ENCODE data around the gene SLC1A7. TPM values are rescaled to one million over a fixed set of nuclear protein-coding genes. Genes with fewer than 3 reads are reported as not detected.
"Not testable (repeated sequence)": the region's sequence is repeated elsewhere in the genome, so short reads cannot be mapped to it uniquely, and the experiment has no call there.

Gene SLC1A7
- 0.27 TPM in 1 of 2 replicates, not detected in the other for total RNA-seq (2014; rRNA removed; shearing (Covaris generic))

DNA sequence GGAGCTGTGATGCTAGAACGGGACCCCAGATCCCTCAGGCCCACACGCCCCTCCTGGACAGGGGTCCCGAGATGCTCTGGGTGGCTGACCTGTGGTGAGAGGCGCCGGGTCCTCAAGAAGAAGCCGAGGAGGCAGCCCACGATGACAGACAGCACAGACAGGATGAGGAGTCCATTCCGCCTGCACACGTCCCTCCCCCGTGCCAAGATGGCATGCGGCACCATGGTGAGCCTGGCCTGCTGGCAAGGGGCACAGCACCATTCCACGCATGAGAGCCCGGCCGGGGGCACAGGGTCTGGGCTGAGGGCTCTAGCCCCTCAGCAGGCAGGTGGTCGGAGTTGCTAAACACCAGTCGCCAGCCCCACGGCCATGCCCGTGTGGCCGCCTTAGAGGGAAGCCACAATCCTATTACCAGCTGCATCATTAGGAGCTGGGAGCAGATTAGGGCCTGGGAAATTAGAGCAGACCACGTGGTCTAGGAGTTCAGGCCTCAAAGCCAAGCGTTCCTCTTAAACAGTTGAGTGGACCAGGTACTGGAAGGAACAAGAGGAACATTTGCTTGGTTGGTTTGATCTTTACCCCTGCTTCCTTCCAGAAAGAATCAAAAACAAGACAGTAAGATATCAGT, at the start of gene SLC1A7:
SLC1A7 (minus strand) TSS at position 413 of the 628 bp plus-strand sequence; CDS start at position 224, 189 bp downstream.
- DNase-seq (ENCODE audit: low spot score), result no peak
- in situ Hi-C loops (cut with HindIII; ENCODE audit: low sequenced_read_pairs), result no loop called here

DNA sequence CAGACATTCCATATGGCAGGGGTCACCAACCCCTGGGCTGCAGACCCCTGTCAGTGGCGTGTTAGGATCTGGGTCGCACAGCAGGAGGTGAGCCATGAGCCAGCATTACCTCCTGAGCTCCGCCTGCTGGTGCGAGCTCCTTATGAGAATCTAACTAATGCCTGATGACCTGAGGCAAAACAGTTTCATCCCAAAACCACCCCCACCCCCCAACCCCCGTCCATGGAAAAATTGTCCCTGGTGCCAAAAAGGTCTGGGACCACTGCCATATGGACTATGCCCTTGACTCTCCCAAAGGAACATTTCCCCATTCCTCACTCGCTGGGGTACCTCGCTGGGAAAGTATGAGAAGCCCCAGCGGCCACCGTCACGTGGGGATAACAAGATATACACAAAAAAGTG, 47.8 kb upstream of the SLC1A7 start:
- no peak for DNase-seq (ENCODE audit: low spot score)
- in situ Hi-C loops (cut with HindIII; ENCODE audit: low sequenced_read_pairs), result no loop called here

DNA sequence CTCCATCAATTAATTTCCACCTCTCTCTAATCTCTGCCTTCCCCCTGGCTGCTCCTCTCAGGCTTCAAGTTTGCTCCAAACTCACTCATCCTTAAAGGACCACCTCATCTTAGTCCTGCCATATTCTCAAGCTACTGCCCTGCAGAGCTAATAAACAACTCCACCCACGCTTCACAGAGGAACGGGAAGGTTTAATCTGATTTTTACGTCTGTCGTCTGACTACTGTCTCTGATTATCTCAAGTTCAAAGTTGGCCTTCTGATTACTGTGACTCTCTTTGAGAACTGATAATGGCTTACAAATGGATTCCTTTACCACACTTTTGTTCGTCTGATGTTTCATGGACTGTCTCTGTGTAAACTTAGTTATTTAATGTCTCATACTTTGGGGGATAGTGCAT, 46.6 kb upstream of the SLC1A7 start:
- no peak for DNase-seq (ENCODE audit: low spot score)
- in situ Hi-C loops (cut with HindIII; ENCODE audit: low sequenced_read_pairs), result no loop called here

DNA sequence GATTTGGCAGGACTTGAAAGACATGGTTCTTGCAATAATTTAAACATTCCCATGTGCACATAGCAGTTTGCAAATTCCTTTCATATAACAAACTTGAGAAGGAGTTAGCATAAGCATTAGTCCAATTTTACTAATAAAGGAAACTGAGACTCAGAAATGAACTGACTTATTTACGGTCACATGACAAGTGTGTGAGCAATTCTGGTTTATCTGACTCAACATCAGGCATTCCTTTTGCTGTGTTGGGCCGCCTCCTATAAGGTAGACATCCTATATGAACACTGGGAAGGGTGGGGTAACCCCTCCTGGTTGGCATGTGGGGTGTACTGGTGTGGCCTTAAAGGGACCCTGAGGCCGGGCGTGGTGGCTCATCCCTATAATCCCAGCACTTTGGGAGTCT, 45.7 kb upstream of the SLC1A7 start:
- in situ Hi-C loops (cut with HindIII; ENCODE audit: low sequenced_read_pairs), result no loop called here

DNA sequence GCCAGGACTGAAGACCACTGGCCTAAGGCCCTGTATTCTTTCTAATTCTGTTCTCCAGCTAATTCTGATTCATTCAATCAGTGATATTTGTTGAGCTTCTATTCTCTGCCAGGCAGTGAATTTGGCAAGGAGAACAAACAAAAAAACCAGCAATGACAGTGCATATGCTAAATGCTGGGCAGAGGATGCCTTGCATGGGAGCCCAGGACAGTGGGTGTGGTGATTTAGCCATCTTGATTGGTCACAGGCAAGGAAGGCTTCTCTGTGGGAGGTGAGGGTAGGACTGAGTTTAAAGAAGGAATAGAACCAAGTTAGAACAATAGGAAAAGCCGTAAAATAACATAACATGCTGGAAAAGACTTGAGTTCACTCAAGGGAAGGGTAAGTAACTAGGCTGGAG, 45.0 kb upstream of the SLC1A7 start:
- in situ Hi-C loops (cut with HindIII; ENCODE audit: low sequenced_read_pairs), result no loop called here
- no peak for DNase-seq (ENCODE audit: low spot score)

More for the DNA sequence above, 45.7 kb upstream of the SLC1A7 start:
- no peak for DNase-seq (ENCODE audit: low spot score)

DNA sequence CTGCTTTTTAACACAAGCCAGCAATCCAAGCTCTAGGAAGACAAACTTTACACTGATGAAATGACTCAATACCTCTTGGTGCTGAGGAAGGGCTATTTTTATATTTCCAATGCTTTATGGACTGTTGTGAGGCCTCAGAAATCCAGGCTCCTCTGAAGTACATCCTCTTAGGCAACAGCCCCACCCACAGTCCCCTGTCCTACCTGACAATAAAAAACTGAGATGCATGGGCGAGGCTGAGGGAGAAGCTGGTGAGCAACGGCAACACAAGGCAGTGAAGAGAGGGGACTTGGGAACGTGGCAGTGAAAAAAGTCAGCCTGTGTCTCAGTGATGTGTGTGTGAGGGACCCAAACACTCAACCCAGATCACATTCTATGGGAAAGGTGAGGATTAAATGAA, 44.1 kb upstream of the SLC1A7 start:
- in situ Hi-C loops (cut with HindIII; ENCODE audit: low sequenced_read_pairs), result no loop called here
- DNase-seq (ENCODE audit: low spot score), result no peak

DNA sequence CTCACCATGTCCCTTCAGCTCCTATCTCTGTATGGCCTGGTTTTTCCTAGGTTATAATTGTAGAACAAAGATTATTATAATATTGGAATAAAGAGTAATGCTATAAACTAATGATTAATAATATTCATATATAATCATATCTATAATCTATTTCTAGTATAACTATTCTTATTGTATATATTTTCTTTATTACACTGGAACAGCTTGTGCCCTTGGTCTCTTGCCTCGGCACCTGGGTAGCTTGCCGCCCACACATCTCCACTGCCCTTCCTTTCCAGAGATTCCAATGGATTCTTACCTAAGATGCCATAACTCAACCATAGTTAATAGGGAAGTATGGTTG, 43.5 kb upstream of the SLC1A7 start:
- in situ Hi-C loops (cut with HindIII; ENCODE audit: low sequenced_read_pairs); DNase-seq (ENCODE audit: low spot score): not testable (repeated sequence)

DNA sequence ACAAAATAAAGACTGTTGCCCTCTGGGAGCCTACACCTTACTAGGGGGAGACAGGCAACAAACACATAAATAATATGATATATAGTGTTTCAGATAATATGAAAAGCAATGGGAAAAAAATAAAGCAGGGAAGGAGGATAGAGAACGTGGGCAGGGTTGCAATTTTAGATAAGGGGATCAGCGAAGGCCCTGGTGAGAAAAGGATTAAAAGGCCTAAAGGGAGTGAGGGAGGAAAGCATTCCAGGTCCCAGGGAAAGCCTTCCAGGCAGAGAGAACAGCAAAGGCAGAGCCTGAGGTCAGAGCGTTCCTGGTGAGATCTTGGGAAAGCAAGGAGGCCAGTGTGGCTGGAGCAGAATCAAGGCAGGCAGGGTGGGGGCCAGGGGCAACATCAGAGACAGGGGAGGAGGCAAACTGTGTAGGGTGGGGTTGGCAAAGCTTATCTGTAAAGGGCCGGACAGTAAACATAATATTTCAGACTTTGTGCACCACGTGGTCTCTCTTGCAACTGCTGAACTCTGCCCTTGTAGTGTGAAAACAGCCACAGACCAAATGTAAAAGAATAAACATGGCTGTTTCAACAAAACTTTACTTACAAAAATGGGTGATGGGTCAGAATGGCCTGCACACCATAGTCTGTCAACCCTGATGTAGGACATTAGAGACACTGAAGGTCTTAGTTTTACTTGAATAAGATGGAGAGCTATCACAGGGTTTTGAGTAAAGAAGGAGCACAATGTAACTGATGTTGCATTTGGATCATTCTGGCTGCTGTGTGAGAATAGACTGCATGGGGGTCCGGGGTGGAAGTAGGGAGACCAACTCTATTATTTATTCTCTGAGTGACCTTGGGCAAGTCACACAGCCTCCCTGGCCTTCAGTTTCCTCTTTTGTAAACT, 40.9 kb upstream of the SLC1A7 start:
- in situ Hi-C loops (cut with HindIII; ENCODE audit: low sequenced_read_pairs), result no loop called here

DNA sequence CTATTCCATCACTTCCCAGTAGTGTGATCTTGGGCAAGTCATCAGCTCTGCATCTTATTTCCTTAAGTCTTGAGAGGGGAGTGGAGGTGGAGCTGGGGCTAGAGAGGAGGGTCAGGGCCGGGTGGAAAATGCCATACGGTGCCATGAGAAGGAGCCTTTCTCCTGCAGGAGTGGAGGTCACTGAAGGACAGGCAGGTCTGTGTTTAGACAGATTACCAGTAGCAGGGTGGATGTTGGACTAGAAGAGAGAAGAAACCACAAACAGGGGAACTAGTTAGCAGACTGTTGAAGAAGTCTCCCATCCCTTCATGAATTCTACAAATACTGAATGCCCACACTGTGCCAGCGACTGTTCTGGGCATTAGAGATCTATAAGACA, 40.3 kb upstream of the SLC1A7 start:
- no peak for DNase-seq (ENCODE audit: low spot score)
- in situ Hi-C loops (cut with HindIII; ENCODE audit: low sequenced_read_pairs), result no loop called here

More for the DNA sequence above, 40.9 kb upstream of the SLC1A7 start:
- DNase-seq (ENCODE audit: low spot score), result no peak

DNA sequence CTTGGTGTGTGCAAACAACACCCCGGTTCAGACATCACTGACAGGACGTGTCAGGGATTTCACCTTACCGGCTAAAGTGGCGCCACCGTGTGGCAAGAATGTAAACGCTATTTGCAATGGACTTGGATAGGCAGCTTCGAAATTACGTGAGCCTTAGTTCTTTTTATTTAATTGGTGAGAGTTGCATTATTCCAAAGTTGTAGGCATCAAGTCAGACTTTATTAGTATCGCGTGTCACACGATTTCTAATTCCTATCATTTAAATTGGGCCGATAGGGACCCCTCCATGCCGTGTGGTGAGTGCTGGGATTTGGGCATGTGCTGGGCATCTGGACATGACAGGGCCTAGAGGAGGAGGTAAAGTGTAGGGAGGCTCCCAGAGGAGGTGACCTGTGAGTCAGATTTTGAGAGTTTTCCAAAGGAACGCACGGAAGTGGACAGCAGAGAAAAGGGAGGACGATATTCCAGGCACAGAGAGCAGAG, 39.7 kb upstream of the SLC1A7 start:
- in situ Hi-C loops (cut with HindIII; ENCODE audit: low sequenced_read_pairs), result no loop called here
- peak; percentile 83 for DNase-seq (ENCODE audit: low spot score)

DNA sequence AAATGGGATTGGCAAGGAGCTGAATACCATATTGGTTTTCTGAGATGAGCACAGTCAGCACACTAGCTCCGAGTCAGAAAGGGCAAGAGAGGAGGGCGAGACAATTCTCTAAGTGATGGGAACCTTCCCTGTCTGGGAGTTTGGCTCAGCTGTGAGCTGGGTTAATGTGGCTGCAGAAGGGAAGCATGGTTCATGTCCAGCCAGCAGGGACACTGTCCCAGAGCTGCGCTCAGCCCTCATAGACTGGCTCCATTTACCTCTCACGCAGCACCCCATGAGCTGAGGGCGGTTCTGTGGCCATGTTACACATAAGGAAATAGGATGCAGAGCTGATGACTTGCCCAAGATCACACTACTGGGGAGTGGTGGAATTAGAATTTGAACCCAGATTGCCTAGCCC, 38.5 kb upstream of the SLC1A7 start:
- no peak for DNase-seq (ENCODE audit: low spot score)
- in situ Hi-C loops (cut with HindIII; ENCODE audit: low sequenced_read_pairs), result no loop called here

DNA sequence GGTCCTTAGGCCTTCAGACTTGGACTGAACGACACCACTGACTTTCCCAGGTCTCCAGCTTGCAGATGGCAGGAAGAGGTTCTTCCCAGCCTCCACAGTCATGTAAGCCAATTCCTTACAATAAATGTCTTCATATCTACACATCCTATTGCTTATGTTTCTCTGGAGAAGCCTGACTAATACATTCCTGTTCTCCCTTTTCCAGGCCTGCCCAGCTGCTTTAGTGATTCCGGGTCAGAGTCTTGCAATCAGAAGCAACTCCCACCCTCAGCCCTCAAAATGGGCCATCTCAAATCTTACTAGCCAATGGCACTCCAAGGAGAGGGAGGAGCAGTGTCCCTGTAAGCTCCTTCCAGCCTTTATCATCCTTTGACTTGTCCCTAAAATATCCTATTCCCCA, 37.8 kb upstream of the SLC1A7 start:
- in situ Hi-C loops (cut with HindIII; ENCODE audit: low sequenced_read_pairs), result no loop called here
- DNase-seq (ENCODE audit: low spot score), result no peak

DNA sequence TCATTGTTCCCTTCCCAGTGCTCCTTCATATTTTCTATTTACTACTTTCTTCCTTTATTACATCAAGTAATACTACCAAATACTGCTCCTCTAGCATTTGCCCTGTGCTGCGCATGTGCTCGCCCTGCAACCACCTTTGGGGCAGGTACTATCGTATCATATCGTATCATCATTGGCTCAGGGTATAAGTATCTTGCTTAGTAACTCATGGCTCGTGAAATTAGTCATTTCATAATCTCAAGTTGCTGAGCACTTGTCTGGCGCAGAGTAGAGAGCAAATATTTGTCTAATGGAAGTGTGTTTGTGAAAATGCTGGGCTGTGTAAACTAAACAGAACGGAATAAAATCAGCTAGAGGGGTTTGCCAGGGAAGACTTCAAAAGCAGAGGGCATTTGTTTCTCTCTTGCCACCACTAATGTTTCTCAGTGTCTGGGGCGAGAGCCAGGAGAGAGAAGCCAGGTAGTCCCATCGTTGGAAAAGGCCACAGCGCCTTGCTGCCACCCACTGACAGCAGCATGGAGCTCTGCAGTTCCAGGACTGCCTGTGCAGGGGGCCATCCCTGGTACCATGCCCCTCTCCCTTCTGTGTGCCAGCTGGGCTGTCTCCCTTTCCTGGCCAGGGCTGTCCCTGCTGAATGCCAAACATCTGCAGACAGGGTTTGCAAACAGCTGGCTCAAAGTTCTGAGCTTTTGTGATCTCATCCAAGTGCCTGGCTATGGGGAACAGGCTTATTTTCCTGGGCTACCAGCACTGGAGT, 34.2 kb upstream of the SLC1A7 start:
- in situ Hi-C loops (cut with HindIII; ENCODE audit: low sequenced_read_pairs), result no loop called here
- DNase-seq (ENCODE audit: low spot score), result peak; percentile 36

DNA sequence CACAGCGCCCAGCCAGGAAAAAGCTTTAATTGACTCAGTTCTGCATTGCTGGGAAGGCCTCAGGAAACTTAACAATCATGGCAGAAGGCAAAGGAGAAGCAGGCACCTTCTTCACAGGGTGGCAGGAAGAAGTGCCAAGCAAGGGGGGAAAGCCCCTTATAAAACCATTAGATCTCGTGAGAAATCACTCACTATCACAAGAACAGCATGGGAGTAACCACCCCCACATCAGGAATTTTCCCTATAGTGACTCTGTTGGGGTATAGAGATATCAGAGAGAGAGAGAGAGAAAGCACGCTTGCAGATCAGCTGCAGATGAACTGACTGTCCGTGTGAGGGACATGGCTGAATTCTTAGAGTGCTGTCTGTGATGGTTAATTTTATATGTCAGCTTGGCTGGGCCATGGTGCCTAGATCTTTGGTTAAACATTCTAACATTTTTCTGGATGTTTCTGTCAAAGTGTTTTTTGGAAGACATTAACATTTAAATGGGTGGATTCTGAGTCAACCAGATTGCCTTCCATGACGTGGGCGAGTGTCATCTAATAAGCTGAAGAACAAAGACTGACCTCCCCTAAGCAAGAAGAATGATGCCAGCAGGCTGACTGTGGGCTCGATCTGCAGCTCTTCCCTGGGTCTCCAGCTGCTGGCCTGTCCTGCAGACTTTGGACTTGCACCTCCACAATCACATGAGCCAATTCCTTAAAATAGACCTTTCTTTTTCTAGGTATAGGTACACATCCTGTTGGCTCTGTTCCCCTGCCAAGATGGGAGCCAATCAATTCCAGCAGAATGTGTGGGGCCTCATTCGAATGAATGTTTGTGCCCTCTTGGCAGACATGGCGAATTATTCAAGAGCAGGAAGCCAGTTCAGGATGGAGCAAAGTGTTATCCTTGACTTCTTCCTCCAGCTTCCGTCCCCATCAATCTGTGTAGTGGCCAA, 32.8 kb upstream of the SLC1A7 start:
- in situ Hi-C loops (cut with HindIII; ENCODE audit: low sequenced_read_pairs), result no loop called here

DNA sequence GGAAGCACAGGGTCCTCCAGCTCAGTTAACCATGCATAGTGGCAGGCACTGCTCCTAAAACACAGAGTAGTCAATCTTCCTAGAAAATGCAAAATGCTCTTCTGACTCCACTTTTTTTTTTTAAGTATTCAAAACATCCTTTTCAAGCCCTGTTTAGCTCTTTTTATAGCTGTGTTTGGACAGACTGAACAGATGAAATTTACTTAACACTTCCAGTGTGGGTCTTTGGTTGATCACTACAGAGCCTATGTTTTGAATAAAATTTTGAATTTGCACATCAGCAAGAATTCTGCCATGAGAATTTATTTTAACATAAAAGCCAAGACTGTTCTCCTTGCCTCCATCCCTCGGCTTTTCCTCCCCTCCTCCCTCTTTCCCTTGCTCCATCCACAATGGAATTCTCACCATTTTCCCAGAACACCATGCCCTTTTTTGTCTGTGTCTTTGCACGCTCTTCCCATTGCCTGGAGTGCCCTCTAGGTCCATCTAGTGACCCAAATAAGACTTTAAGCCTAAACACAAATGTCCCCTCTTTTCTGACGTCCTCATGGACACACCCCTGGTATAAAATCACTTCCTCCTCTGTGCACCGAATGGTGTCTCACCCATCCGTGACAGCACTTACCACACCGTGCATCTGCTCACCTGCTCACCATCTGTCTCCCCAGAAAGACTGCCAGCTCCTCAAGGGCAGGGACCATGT, 30.1 kb upstream of the SLC1A7 start:
- in situ Hi-C loops (cut with HindIII; ENCODE audit: low sequenced_read_pairs), result no loop called here

More for the DNA sequence above, 32.8 kb upstream of the SLC1A7 start:
- DNase-seq (ENCODE audit: low spot score), result no peak

DNA sequence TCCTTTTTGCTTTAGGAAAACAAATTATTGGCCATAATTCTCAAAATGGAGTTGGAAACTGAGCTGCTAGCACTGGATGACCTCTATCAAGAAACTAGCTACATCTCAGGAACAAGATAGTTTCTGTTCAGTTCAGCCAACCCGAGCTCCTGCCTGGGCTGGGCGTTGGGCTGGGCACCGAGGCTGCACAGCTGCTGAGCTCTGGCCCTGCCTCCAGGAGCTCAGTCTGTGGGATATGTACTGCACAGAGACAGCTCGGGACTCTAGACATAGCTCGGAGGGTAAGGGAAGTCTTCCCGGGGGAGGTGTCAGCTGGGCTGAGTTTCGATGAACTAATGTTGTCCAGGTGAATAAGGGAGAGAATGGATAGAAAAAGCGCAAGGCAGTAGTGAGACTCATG, 24.5 kb upstream of the SLC1A7 start:
- in situ Hi-C loops (cut with HindIII; ENCODE audit: low sequenced_read_pairs), result no loop called here
- DNase-seq (ENCODE audit: low spot score), result no peak

More for the DNA sequence above, 30.1 kb upstream of the SLC1A7 start:
- DNase-seq (ENCODE audit: low spot score), result peak; percentile 74

DNA sequence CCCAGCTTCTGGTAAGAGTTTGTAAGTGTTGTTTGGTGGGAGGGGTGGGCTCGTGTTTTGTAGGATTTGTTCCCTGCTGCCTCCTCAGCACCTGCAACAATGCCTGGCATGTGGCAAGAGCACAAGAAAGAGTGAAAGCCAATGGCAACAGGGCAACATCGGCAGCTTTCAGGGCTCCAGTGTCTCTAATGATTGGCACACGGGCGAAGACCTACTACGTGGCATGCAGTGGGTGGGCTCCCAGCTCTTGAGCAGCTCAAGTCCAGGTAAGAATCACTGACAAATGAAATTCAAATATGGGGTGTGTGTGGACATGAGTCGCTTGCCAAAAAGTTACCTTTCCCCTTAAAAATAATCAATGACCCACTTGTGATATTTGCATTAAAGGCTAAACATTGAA, 23.9 kb upstream of the SLC1A7 start:
- DNase-seq (ENCODE audit: low spot score), result no peak
- in situ Hi-C loops (cut with HindIII; ENCODE audit: low sequenced_read_pairs), result no loop called here

DNA sequence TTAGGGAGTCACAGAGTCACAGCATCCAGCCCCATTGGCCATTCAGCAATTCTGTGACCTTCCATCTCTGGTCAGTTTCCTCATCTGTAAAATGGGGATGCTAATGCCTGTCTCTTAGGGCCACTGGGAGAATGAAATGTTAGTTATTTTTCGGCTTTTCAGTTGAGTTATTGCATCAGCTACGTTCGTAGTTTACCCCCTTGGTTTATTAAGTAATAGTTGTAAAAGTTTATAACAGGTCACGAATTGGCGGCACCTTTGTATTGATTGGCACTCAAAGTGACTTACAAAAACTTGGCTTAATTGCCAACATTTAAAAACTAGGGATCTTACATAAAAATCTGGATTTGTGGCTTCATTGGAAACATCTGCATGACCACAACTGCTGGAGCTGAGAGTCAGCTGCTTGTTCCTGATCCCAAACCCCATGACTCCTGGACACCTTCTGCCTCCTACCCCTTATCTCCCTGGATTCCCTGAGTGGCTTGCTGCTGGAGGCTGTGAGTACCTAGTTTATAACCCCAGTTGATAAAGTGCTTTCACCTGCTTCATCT, 23.0 kb upstream of the SLC1A7 start:
- DNase-seq (ENCODE audit: low spot score), result no peak
- in situ Hi-C loops (cut with HindIII; ENCODE audit: low sequenced_read_pairs), result no loop called here

Measured in G401 (cell line).